ENCODE results near the gene RELL2.

Gene RELL2

DNA sequence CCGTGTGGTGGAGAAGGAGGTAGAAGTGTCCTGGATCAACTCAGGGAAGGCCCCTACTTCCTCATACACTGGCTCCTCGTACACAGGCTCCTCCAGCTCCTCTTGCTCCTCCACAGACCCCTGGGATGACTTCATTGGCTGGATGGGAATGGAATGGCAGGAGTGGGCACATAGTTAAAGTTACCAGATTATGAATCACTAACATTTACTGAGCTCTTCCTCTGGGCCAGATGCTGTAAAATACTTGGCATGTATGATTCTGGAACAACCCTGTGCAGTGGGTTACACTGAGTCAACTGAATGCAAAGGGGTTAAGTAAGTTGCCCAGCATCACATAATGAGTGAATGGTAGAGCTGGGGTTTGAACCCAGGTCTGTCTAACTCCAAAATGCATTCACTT is 17.5 kb downstream of the RELL2 start:
- in situ Hi-C loops (cut with MboI; ENCODE audit: low sequenced_read_pairs, unreplicated experiment) = no loop called here
- TF ChIP-seq, protein P1, sequence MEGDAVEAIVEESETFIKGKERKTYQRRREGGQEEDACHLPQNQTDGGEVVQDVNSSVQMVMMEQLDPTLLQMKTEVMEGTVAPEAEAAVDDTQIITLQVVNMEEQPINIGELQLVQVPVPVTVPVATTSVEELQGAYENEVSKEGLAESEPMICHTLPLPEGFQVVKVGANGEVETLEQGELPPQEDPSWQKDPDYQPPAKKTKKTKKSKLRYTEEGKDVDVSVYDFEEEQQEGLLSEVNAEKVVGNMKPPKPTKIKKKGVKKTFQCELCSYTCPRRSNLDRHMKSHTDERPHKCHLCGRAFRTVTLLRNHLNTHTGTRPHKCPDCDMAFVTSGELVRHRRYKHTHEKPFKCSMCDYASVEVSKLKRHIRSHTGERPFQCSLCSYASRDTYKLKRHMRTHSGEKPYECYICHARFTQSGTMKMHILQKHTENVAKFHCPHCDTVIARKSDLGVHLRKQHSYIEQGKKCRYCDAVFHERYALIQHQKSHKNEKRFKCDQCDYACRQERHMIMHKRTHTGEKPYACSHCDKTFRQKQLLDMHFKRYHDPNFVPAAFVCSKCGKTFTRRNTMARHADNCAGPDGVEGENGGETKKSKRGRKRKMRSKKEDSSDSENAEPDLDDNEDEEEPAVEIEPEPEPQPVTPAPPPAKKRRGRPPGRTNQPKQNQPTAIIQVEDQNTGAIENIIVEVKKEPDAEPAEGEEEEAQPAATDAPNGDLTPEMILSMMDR (IDR thresholded peaks at IDR 0.05; ENCODE audit: borderline replicate concordance, control extremely low read depth, extremely low read depth, insufficient read depth, missing control alignments) = no peak
- no peak for DNase-seq (ENCODE audit: low spot score)

DNA sequence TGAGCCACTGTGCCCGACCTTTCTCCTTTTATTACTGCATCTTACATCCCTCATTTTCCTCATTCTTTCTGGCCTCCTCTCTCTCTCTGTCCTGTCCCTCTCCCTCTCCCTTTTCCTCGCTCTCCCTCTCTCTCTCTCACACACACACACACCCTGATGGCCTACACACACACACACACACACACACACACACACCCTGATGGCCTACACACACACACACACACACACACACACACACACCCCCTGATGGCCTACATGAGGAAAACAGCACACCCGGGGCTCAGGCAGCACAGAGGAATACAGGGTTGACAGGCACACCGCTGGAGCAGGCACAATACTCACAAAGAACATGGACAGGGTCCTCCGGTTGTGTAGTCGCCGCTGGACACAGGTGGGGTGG is 18.2 kb downstream of the RELL2 start:
- TF ChIP-seq, protein P1 (IDR thresholded peaks at IDR 0.05; ENCODE audit: borderline replicate concordance, control extremely low read depth, extremely low read depth, insufficient read depth, missing control alignments) = no peak
- in situ Hi-C loops (cut with MboI; ENCODE audit: low sequenced_read_pairs, unreplicated experiment) = no loop called here
- DNase-seq (ENCODE audit: low spot score) = no peak

DNA sequence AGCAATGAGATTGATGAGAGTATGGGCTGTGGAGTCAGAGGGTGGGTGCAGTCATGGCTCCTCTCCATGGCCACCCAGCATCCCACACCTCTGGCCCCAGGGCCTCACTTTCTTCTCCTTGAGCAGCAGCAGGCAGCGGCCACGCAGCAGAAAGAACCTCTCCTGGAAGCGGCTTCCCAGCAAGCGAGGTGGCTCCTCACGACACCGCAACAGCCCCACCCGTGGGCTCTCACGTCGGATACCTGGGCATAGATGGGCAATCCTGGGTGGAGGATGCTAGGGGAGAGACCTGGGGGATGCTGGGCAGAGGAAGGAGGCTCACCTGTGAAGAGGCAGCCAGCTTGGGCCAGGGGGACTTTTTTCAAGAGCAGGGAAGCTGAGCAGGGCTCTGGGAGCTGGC is 19.6 kb downstream of the RELL2 start:
- no peak for DNase-seq (ENCODE audit: low spot score)
- in situ Hi-C loops (cut with MboI; ENCODE audit: low sequenced_read_pairs, unreplicated experiment) = no loop called here
- TF ChIP-seq, protein P1 (IDR thresholded peaks at IDR 0.05; ENCODE audit: borderline replicate concordance, control extremely low read depth, extremely low read depth, insufficient read depth, missing control alignments) = no peak

DNA sequence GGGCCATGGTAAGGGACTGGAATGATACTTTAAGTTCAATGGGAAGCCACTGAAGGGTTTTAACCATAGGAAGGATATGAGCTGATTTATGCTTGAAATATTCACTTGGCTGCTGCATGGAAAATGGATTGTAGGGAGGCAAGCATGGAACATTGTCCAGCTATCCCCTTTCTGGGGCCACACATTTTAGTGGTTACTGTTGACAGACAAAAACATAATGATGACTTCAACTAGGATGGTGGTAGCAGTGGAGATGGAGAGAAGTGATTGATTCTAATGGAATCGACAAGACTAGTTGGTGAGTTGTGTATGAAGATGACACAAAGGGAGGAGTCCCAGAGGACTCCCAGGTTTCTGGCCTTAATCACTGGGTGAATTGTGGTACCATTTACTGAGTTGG is 20.6 kb downstream of the RELL2 start:
- TF ChIP-seq, protein P1 (IDR thresholded peaks at IDR 0.05; ENCODE audit: borderline replicate concordance, control extremely low read depth, extremely low read depth, insufficient read depth, missing control alignments) = no peak
- in situ Hi-C loops (cut with MboI; ENCODE audit: low sequenced_read_pairs, unreplicated experiment) = no loop called here
- no peak for DNase-seq (ENCODE audit: low spot score)

DNA sequence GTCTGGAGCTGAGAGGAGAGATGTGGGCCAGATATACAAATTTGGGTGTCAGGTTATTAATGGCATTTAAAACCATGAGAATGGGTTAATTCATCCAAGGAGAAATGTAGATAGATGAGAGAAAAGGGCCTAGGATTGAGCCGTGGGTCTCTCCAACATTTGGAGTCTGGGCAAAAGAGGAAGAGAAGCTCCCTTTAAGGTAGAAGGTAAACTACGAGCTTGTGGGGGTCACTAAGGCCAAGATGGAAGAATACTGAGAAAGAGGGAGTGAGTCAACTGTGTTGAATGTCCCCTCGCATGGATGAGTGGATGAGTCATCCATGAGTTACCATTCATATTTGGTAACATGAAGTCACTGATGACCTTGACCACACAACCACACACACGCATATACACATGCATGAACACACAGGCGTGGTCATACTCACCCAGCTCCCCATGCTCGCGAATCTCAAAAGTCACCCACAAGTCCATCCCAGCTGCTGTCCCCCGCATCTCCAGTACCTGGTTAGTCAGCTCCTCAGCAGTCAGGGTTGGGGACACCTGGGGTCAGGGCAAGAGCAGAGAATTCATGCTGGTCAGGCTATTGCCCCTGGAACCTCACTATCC is 21.2 kb downstream of the RELL2 start:
- TF ChIP-seq, protein P1 (IDR thresholded peaks at IDR 0.05; ENCODE audit: borderline replicate concordance, control extremely low read depth, extremely low read depth, insufficient read depth, missing control alignments) = no peak
- peak; percentile 67 for DNase-seq (ENCODE audit: low spot score)
- in situ Hi-C loops (cut with MboI; ENCODE audit: low sequenced_read_pairs, unreplicated experiment) = no loop called here

DNA sequence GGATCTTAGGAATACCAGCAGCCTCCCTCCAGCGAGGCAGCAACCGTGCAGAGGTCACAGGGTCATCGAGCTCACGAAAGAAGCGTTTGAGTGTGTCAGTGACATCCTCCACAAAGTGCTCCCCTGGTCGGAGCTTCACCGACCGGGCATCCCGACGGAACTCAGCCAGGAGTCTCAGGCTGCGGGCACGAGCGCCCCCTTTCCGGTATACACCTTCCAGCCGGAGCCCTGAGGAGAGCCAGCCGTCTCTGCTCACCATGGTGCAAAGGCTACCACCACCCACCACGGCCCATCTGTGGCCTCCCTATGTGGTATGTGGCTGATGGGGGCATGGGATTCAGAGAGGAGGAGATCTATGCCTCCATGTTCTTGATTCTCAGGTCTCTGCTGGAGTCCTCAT is 25.2 kb downstream of the RELL2 start:
- DNase-seq (ENCODE audit: low spot score) = no peak
- TF ChIP-seq, protein P1 (IDR thresholded peaks at IDR 0.05; ENCODE audit: borderline replicate concordance, control extremely low read depth, extremely low read depth, insufficient read depth, missing control alignments) = no peak
- in situ Hi-C loops (cut with MboI; ENCODE audit: low sequenced_read_pairs, unreplicated experiment) = no loop called here
